Activated CD8-positive, alpha-beta T cell treated with anti-CD3 and anti-CD28 coated beads for 36 hours (primary cell): ENCODE results near the gene GYG2. TPM values are rescaled to one million over a fixed set of nuclear protein-coding genes. Genes with fewer than 3 reads are reported as not detected.

ENCODE experiments used
- ATAC-seq: fragments of 200-7000 bp; cut with Tn5 transposase; one replicate; pipeline ENCODE4 v1.10.0; 2021; ENCODE audit warnings: mild to moderate bottlenecking, moderate library complexity
- CTCF ChIA-PET: fragments of 350-600 bp; sonication (Branson Sonifier 250); formaldehyde crosslinking; loops from one replicate; lab custom pipeline; 2021; ENCODE audit warnings: antibody characterized with exemption; lab: Charles Lee
- POLR2A ChIA-PET: fragments of 350-600 bp; sonication (Branson Sonifier 250); formaldehyde crosslinking; loops from one replicate; lab custom pipeline; 2021; ENCODE audit warnings: antibody characterized with exemption; lab: Charles Lee
- DNase-seq: peaks from one replicate; pipeline ENCODE4 v3.0.0-alpha.2; 2020
- H3K27ac Mint-ChIP-seq: one replicate; pipeline ENCODE4 v1.8.0; 2021; ENCODE audit warnings: mild to moderate bottlenecking, mixed read lengths
- H3K27me3 Mint-ChIP-seq: one replicate; pipeline ENCODE4 v1.8.0; 2021; ENCODE audit warnings: mixed read lengths
- H3K36me3 Mint-ChIP-seq: one replicate; pipeline ENCODE4 v1.8.0; 2021; ENCODE audit warnings: low read depth, mixed read lengths
- H3K4me1 Mint-ChIP-seq: one replicate; pipeline ENCODE4 v1.8.0; 2021; ENCODE audit warnings: low read depth, mixed read lengths
- H3K4me3 Mint-ChIP-seq: one replicate; pipeline ENCODE4 v1.8.0; 2021; ENCODE audit warnings: mild to moderate bottlenecking, moderate library complexity, mixed read lengths
- H3K9me3 Mint-ChIP-seq: one replicate; pipeline ENCODE4 v1.8.0; 2021; ENCODE audit warnings: mixed read lengths
- intact Hi-C: fragments of 100-400 bp; cut with micrococcal nuclease; formaldehyde crosslinking; loops from one replicate; pipeline ENCODE4 v1.10.0; 2022
- total RNA-seq, 2 experiments: library from RNA; stranded (reverse); gene quantifications; one replicate each; pipeline ENCODE4 v1.2.3, GENCODE V29; 2021
- TF ChIP-seq, protein P1 (sequence below): fragments of 200-600 bp; IDR thresholded peaks from one replicate; pipeline ENCODE4 v1.8.0; 2022; ENCODE audit warnings: antibody characterized with exemption, mild to moderate bottlenecking

The GYG2 gene
- total RNA-seq, 2 experiments from 2014 or later: not detected

- Mint-ChIP-seq H3K4me3 (no peak overlapping the region), H3K9me3 (peaks cover 2% of the 10 kb centered on the region), H3K4me1 (no peaks in the 10 kb centered on the region), H3K27me3 (peaks cover 8% of the 10 kb centered on the region), H3K27ac (no peak overlapping the region), H3K36me3 (no peaks in the 10 kb centered on the region)
- CTCF ChIA-PET: no interaction called here
- ATAC-seq (no peak), DNase-seq (no peak)
- TF ChIP-seq, protein P1, sequence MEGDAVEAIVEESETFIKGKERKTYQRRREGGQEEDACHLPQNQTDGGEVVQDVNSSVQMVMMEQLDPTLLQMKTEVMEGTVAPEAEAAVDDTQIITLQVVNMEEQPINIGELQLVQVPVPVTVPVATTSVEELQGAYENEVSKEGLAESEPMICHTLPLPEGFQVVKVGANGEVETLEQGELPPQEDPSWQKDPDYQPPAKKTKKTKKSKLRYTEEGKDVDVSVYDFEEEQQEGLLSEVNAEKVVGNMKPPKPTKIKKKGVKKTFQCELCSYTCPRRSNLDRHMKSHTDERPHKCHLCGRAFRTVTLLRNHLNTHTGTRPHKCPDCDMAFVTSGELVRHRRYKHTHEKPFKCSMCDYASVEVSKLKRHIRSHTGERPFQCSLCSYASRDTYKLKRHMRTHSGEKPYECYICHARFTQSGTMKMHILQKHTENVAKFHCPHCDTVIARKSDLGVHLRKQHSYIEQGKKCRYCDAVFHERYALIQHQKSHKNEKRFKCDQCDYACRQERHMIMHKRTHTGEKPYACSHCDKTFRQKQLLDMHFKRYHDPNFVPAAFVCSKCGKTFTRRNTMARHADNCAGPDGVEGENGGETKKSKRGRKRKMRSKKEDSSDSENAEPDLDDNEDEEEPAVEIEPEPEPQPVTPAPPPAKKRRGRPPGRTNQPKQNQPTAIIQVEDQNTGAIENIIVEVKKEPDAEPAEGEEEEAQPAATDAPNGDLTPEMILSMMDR: no peak
- POLR2A ChIA-PET: no interaction called here
- intact Hi-C loops: no loop called here
These were observed 102.4 kb downstream of the GYG2 start for GRCh38 chrX:2931155-2931554.

DNA sequence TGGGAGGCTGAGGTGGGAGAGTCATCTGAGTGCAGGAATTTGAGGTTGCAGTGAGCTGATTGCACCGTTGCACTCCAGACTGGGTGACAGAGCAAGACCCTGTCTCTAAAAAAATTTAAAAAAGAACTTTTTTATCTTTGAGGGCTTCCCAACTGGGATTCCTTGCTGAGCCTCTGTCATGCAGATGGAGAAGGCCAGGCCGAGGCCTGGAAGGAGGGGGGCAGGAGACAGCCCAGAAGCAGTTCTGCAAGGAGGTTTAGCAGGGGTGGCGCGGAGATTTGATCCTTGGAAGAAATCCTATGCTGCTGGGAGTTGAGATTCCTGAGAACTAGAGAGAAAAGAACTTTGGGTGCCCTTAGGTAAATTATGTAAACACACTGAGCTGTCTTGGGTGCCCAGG is 102.9 kb downstream of the GYG2 start:
- DNase-seq: no peak
- Mint-ChIP-seq H3K4me1 (no peaks in the 10 kb centered on the region), H3K27me3 (peaks cover 9% of the 10 kb centered on the region), H3K9me3 (peaks cover 2% of the 10 kb centered on the region), H3K4me3 (no peak overlapping the region), H3K36me3 (no peaks in the 10 kb centered on the region), H3K27ac (no peak overlapping the region)
- POLR2A ChIA-PET: no interaction called here
- CTCF ChIA-PET: no interaction called here
- intact Hi-C loops: no loop called here
- no peak for ATAC-seq
- TF ChIP-seq, protein P1: no peak

Other genes starting within 250 kb of the GYG2 start
- gene CD99, start 137.6 kb upstream of the GYG2 start, total RNA-seq: 100 to 1,000 TPM; 121 to 123 TPM
- gene XG, start 76.9 kb upstream of the GYG2 start, total RNA-seq: not detected
- 1 to 10 TPM in 1 of 2 experiments, under 1 TPM in 1; 0.98 to 1.2 TPM for gene ARSD, start 100.4 kb downstream of the GYG2 start, total RNA-seq
- gene ARSH, start 177.6 kb downstream of the GYG2 start, total RNA-seq: not detected
- not detected for gene ARSF, start 212.5 kb downstream of the GYG2 start, total RNA-seq